H9 (cell line): ENCODE data around the gene GATA2. TPM values are rescaled to one million over a fixed set of nuclear protein-coding genes. Genes with fewer than 3 reads are reported as not detected.

Experiments
- DNase-seq: peaks from one replicate; pipeline ENCODE4 v3.0.0-alpha.2; 2017
- H2AFZ ChIP-seq: one replicate; pipeline ENCODE4 v1.6.1; 2013; ENCODE audit warnings: mild to moderate bottlenecking, low read length, control low read depth, moderate library complexity
- H2AK5ac ChIP-seq: 2 replicates; pipeline ENCODE4 v1.6.1; 2013; ENCODE audit warnings: low read length, control low read depth, mixed read lengths; ENCODE audit not compliant: insufficient read length
- H2BK120ac ChIP-seq: one replicate; pipeline ENCODE4 v1.6.1; 2013; ENCODE audit warnings: low read depth, mild to moderate bottlenecking, low read length, control low read depth, inconsistent platforms; ENCODE audit not compliant: poor library complexity, severe bottlenecking
- H2BK12ac ChIP-seq: 2 replicates; pipeline ENCODE4 v1.6.1; 2013; ENCODE audit warnings: low read length, control low read depth, mixed read lengths, low read depth; ENCODE audit not compliant: insufficient read length
- H2BK15ac ChIP-seq: 2 replicates; pipeline ENCODE4 v1.6.1; 2013; ENCODE audit warnings: low read depth, low read length, control low read depth
- H2BK20ac ChIP-seq: one replicate; pipeline ENCODE4 v1.6.1; 2013; ENCODE audit warnings: low read depth, mild to moderate bottlenecking, low read length, control low read depth, inconsistent platforms; ENCODE audit not compliant: poor library complexity, severe bottlenecking
- H2BK5ac ChIP-seq: 2 replicates; pipeline ENCODE4 v1.6.1; 2013; ENCODE audit warnings: low read length, control low read depth, mixed read lengths; ENCODE audit not compliant: insufficient read length
- H3K14ac ChIP-seq: 2 replicates; pipeline ENCODE4 v1.6.1; 2013; ENCODE audit warnings: low read length, control low read depth; ENCODE audit not compliant: insufficient read depth
- H3K18ac ChIP-seq: 2 replicates; pipeline ENCODE4 v1.6.1; 2013; ENCODE audit warnings: low read depth, mild to moderate bottlenecking, mixed read lengths, low read length, control low read depth; ENCODE audit not compliant: insufficient read length
- H3K23ac ChIP-seq: 2 replicates; pipeline ENCODE4 v1.6.1; 2013; ENCODE audit warnings: low read length, control low read depth, mixed read lengths, low read depth; ENCODE audit not compliant: insufficient read length
- H3K23me2 ChIP-seq: 2 replicates; pipeline ENCODE4 v1.6.1; 2013; ENCODE audit warnings: low read depth, mild to moderate bottlenecking, mixed read lengths, low read length, control low read depth; ENCODE audit not compliant: insufficient read length, poor library complexity, severe bottlenecking
- H3K27ac ChIP-seq: 2 replicates; pipeline ENCODE4 v1.5.1; 2013; ENCODE audit warnings: low read length, control low read depth, mixed read lengths, low read depth; ENCODE audit not compliant: insufficient read length
- H3K27me3 ChIP-seq: 2 replicates; pipeline ENCODE4 v1.6.1; 2013; ENCODE audit warnings: low read length, control low read depth, inconsistent platforms; ENCODE audit not compliant: insufficient read depth
- H3K4ac ChIP-seq: 2 replicates; pipeline ENCODE4 v1.6.1; 2013; ENCODE audit warnings: low read depth, mild to moderate bottlenecking, control low read depth, inconsistent platforms, low read length, moderate library complexity
- H3K4me1 ChIP-seq: 2 replicates; pipeline ENCODE4 v1.6.1; 2013; ENCODE audit warnings: low read length, control low read depth, inconsistent platforms; ENCODE audit not compliant: insufficient read depth
- H3K4me2 ChIP-seq: 2 replicates; pipeline ENCODE4 v1.6.1; 2013; ENCODE audit warnings: low read length, control low read depth, mixed read lengths; ENCODE audit not compliant: insufficient read length, insufficient read depth
- H3K56ac ChIP-seq: 2 replicates; pipeline ENCODE4 v1.6.1; 2013; ENCODE audit warnings: low read depth, mild to moderate bottlenecking, mixed read lengths, low read length, control low read depth; ENCODE audit not compliant: insufficient read length
- H3K79me1 ChIP-seq: 2 replicates; pipeline ENCODE4 v1.6.1; 2013; ENCODE audit warnings: low read depth, mild to moderate bottlenecking, moderate library complexity, low read length, control low read depth, inconsistent platforms; ENCODE audit not compliant: insufficient read depth, poor library complexity, severe bottlenecking
- H3K79me2 ChIP-seq: 2 replicates; pipeline ENCODE4 v1.6.1; 2013; ENCODE audit warnings: low read length, control low read depth, inconsistent platforms; ENCODE audit not compliant: insufficient read depth
- H3K9ac ChIP-seq: 2 replicates; pipeline ENCODE4 v1.6.1; 2013; ENCODE audit warnings: low read length, control low read depth, mixed read lengths; ENCODE audit not compliant: insufficient read length; ENCODE audit errors: extremely low read depth
- H3K9me3 ChIP-seq: one replicate; pipeline ENCODE4 v1.6.1; 2013; ENCODE audit warnings: low read depth, low read length, inconsistent platforms; ENCODE audit not compliant: control insufficient read depth
- H3T11ph ChIP-seq: one replicate; pipeline ENCODE4 v1.6.1; 2013; ENCODE audit warnings: mild to moderate bottlenecking, low read length, control low read depth, inconsistent platforms
- H4K20me1 ChIP-seq: one replicate; pipeline ENCODE4 v1.6.1; 2013; ENCODE audit not compliant: control insufficient read depth, insufficient read length, insufficient read depth
- H4K5ac ChIP-seq: 2 replicates; pipeline ENCODE4 v1.6.1; 2013; ENCODE audit warnings: low read depth, mild to moderate bottlenecking, mixed read lengths, low read length, control low read depth; ENCODE audit not compliant: insufficient read length
- H4K8ac ChIP-seq: replicated peaks from 2 replicates; pipeline ENCODE4 v1.6.1; 2013; ENCODE audit warnings: low read length, control low read depth, mixed read lengths, low read depth; ENCODE audit not compliant: insufficient read length
- H4K91ac ChIP-seq: 2 replicates; pipeline ENCODE4 v1.6.1; 2013; ENCODE audit warnings: low read depth, mild to moderate bottlenecking, moderate library complexity, mixed read lengths, low read length, control low read depth; ENCODE audit not compliant: insufficient read length
- H3K27ac Mint-ChIP-seq, 3 experiments: 2 replicates in 2 of 3; 3 replicates in 1 of 3; pipeline ENCODE4 v1.8.0; 2020 to 2021; ENCODE audit warnings: mixed read lengths in 3 of 3, mild to moderate bottlenecking in 1 of 3, moderate library complexity in 1 of 3
- H3K27me3 Mint-ChIP-seq: 2 replicates; pipeline ENCODE4 v1.8.0; 2021; ENCODE audit warnings: low read depth, mild to moderate bottlenecking, moderate library complexity, mixed read lengths
- H3K36me3 Mint-ChIP-seq, 3 experiments: 2 replicates in 2 of 3; 3 replicates in 1 of 3; pipeline ENCODE4 v1.8.0; 2020 to 2021; ENCODE audit warnings: low read depth in 3 of 3, mixed read lengths in 3 of 3; ENCODE audit not compliant: insufficient read depth in 1 of 3
- H3K4me1 Mint-ChIP-seq, 2 experiments: 2 replicates each; pipeline ENCODE4 v1.8.0; 2020; ENCODE audit warnings: mixed read lengths in 2 of 2
- H3K4me3 Mint-ChIP-seq, 2 experiments: 2 replicates in 1 of 2; 3 replicates in 1 of 2; pipeline ENCODE4 v1.8.0; 2020 to 2021; ENCODE audit warnings: mild to moderate bottlenecking in 2 of 2, mixed read lengths in 2 of 2, moderate library complexity in 1 of 2
- H3K9me3 Mint-ChIP-seq, 2 experiments: 2 replicates in 1 of 2; 3 replicates in 1 of 2; pipeline ENCODE4 v1.8.0; 2020; ENCODE audit warnings: mild to moderate bottlenecking in 2 of 2, mixed read lengths in 2 of 2, moderate library complexity in 1 of 2
- WGBS: extraction: QIAGEN DNeasy Blood & Tissue Kit; methylation state at CpG from one replicate; pipeline ENCODE4 v1.1.7; 2013; ENCODE audit warnings: missing lambda C conversion rate, low lambda C conversion rate, mixed read lengths; ENCODE audit not compliant: insufficient read length; ENCODE audit errors: extremely low coverage; 5-methylcytosine and 5-hydroxymethylcytosine counted together
- total RNA-seq: library from RNA; stranded (reverse); gene quantifications from 2 replicates; pipeline ENCODE4 v1.2.1, GENCODE V29; 2021
- TF ChIP-seq, protein P1 (sequence below): fragments of 200-600 bp; sonication (generic); conservative IDR thresholded peaks from 3 replicates; pipeline ENCODE4 v1.8.0; 2021; ENCODE audit warnings: antibody characterized with exemption, mild to moderate bottlenecking

GATA2 gene
- total RNA-seq, 1 experiment from 2014 or later: 1.9 TPM

DNA sequence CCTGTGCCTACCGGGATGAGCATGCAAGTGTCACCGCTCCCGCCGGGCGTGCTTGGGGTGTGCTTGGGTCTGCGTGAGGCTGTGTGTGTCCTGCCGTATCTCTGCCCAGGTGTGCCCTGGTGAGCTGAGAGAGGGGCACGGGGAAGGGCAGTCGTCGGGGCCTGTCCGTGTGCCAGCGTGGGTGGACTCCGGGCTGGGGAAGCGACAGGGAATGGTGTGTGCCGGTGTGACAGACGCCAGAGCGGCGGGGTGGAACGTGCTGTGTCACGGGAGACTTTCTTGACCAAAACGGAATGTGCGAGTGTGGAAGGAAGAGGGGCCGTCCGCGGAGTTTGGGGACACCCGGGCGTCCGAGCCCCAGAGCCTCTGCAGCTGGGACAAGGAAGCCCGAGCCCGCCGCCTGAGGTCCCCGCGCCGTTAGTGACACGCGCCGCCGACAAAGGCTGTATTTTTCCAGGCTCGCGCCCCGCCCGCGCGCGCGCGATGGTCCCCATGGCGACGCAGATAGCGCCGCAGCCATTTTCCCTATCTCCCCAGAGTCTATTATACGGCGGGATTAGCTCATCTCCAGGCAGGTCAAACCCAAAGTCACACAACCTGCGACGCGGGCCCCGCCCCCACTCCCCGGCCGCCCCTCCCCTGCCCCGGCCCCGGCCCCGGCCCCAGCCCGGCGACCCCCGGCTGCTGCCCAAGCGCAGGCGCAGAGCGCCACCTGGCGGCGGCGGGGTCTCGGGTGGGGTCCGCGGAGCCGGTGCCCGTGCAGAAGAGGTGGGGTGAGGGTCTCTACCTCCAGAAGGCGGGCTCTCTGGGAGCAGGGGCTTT is 4.5 kb upstream of the GATA2 start:
- no peak overlapping the region for H3K27ac Mint-ChIP-seq
- Histone ChIP-seq H2BK120ac (no peak overlapping the region), H3K27me3 (peaks cover 49% of the 10 kb centered on the region), H3K9ac (no peak overlapping the region), H3K79me2 (no peaks in the 10 kb centered on the region), H3K18ac (no peak overlapping the region), H4K91ac (no peak overlapping the region), H3K23ac (no peak overlapping the region), H3K4ac (no peak overlapping the region), H3T11ph (no peak overlapping the region), H4K5ac (no peak overlapping the region), H4K20me1 (peaks cover 3% of the 10 kb centered on the region), H2AFZ (no peak overlapping the region), H3K79me1 (no peaks in the 10 kb centered on the region), H3K4me1 (no peaks in the 10 kb centered on the region), H2BK5ac (no peak overlapping the region), H3K4me2 (peak overlapping the region; percentile 56), H3K56ac (no peak overlapping the region), H4K8ac (no peak overlapping the region), H3K23me2 (peaks cover 5% of the 10 kb centered on the region), H3K14ac (no peak overlapping the region), H2BK15ac (no peak overlapping the region), H3K27ac (no peak overlapping the region), H2BK12ac (no peak overlapping the region), H2AK5ac (no peak overlapping the region), H3K9me3 (no peaks in the 10 kb centered on the region), H2BK20ac (no peak overlapping the region)
- DNase-seq: peak; percentile 92
- no peaks in the 10 kb centered on the region; a peak in 2 of 7 replicates for H3K36me3 Mint-ChIP-seq
- no CpG with 5 or more reads among the region's 77 CpGs for WGBS
- H3K4me1 Mint-ChIP-seq: peaks cover 18 to 41% of the 10 kb centered on the region in 2 experiments
- peaks cover 3 to 4% of the 10 kb centered on the region in 2 experiments; a peak in 2 of 5 replicates for H3K9me3 Mint-ChIP-seq
- H3K4me3 Mint-ChIP-seq: peak overlapping the region; percentile 62 to 81
- H3K27me3 Mint-ChIP-seq: peaks cover 93% of the 10 kb centered on the region
- TF ChIP-seq, protein P1, sequence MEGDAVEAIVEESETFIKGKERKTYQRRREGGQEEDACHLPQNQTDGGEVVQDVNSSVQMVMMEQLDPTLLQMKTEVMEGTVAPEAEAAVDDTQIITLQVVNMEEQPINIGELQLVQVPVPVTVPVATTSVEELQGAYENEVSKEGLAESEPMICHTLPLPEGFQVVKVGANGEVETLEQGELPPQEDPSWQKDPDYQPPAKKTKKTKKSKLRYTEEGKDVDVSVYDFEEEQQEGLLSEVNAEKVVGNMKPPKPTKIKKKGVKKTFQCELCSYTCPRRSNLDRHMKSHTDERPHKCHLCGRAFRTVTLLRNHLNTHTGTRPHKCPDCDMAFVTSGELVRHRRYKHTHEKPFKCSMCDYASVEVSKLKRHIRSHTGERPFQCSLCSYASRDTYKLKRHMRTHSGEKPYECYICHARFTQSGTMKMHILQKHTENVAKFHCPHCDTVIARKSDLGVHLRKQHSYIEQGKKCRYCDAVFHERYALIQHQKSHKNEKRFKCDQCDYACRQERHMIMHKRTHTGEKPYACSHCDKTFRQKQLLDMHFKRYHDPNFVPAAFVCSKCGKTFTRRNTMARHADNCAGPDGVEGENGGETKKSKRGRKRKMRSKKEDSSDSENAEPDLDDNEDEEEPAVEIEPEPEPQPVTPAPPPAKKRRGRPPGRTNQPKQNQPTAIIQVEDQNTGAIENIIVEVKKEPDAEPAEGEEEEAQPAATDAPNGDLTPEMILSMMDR: peak; percentile 75
